Endothelial cell of hepatic sinusoid (primary cell): ENCODE results near the gene USP13.
"Not testable (repeated sequence)": the region's sequence is repeated elsewhere in the genome, so short reads cannot be mapped to it uniquely, and the experiment has no call there.

Experiments
- in situ Hi-C: cut with HindIII; loops from 2 replicates; pipeline ENCODE4 v1.10.0; 2017; ENCODE audit warnings: low sequenced_read_pairs

USP13 gene

GRCh38 chr3:179653096-179653797, 407 bp downstream of the USP13 start:
- in situ Hi-C loops = no loop called here

- in situ Hi-C loops = no loop called here
Observed at GRCh38 chr3:179655236-179655635, 2.4 kb downstream of the USP13 start.

GRCh38 chr3:179658606-179659005, 5.8 kb downstream of the USP13 start:
- in situ Hi-C loops = no loop called here

GRCh38 chr3:179660872-179661271, 8.0 kb downstream of the USP13 start:
- in situ Hi-C loops = loop anchor here (5.0 kb wide), 2 partner anchors 36 to 44 kb away; no protein-coding TSS in a partner anchor

GRCh38 chr3:179661777-179662176, 8.9 kb downstream of the USP13 start:
- in situ Hi-C loops = loop anchor here (5.0 kb wide), 2 partner anchors 36 to 44 kb away; no protein-coding TSS in a partner anchor

- in situ Hi-C loops = loop anchor here (5.0 kb wide), 2 partner anchors 34 to 46 kb away; no protein-coding TSS in a partner anchor
Observed at GRCh38 chr3:179663093-179663492, 10.3 kb downstream of the USP13 start.

GRCh38 chr3:179666030-179666429, 13.2 kb downstream of the USP13 start:
- in situ Hi-C loops = no loop called here

- in situ Hi-C loops = no loop called here
Observed at GRCh38 chr3:179666436-179667035, 13.7 kb downstream of the USP13 start.

GRCh38 chr3:179668429-179668828, 15.6 kb downstream of the USP13 start:
- in situ Hi-C loops = no loop called here

- in situ Hi-C loops = no loop called here
Observed at GRCh38 chr3:179670311-179670710, 17.5 kb downstream of the USP13 start.

- in situ Hi-C loops = no loop called here
Observed at GRCh38 chr3:179671309-179671708, 18.5 kb downstream of the USP13 start.

- in situ Hi-C loops = no loop called here
Observed at GRCh38 chr3:179671747-179672242, 19.0 kb downstream of the USP13 start.

- in situ Hi-C loops = no loop called here
Observed at GRCh38 chr3:179672918-179673317, 20.1 kb downstream of the USP13 start.

GRCh38 chr3:179673523-179673922, 20.7 kb downstream of the USP13 start:
- in situ Hi-C loops = no loop called here

GRCh38 chr3:179676081-179676480, 23.2 kb downstream of the USP13 start:
- in situ Hi-C loops = no loop called here

GRCh38 chr3:179677884-179678283, 25.0 kb downstream of the USP13 start:
- in situ Hi-C loops = no loop called here

- in situ Hi-C loops = no loop called here
Observed at GRCh38 chr3:179681492-179682263, 28.8 kb downstream of the USP13 start.

- in situ Hi-C loops = no loop called here
Observed at GRCh38 chr3:179682426-179683080, 29.7 kb downstream of the USP13 start.

- in situ Hi-C loops = not testable (repeated sequence)
Observed at GRCh38 chr3:179683286-179683685, 30.4 kb downstream of the USP13 start.

GRCh38 chr3:179687967-179688535, 35.2 kb downstream of the USP13 start:
- in situ Hi-C loops = no loop called here

- in situ Hi-C loops = no loop called here
Observed at GRCh38 chr3:179688850-179689249, 36.0 kb downstream of the USP13 start.
